Suprapubic skin (tissue), 4 donors: ENCODE data around the gene ACSL5.

Experiments
- CTCF ChIP-seq, 2 donors: fragments of 200-600 bp in 1 of 2; fragments of 450-650 bp in 1 of 2; sonication (generic) in 1 of 2; IDR thresholded peaks; one replicate each; pipeline ENCODE4 v1.5.1; 2016 to 2019; ENCODE audit warnings: antibody characterized with exemption in 2 of 2, mild to moderate bottlenecking in 1 of 2, moderate library complexity in 1 of 2
- EP300 ChIP-seq: sonication (generic); formaldehyde crosslinking; IDR thresholded peaks from one replicate; pipeline ENCODE4 v1.6.1; 2017; ENCODE audit warnings: antibody characterized with exemption
- POLR2A ChIP-seq, 2 donors: fragments of 450-650 bp; IDR thresholded peaks; one replicate each; pipeline ENCODE4 v1.6.1; 2017; ENCODE audit warnings: antibody characterized with exemption in 2 of 2, mild to moderate bottlenecking in 2 of 2, moderate library complexity in 2 of 2
- POLR2AphosphoS5 ChIP-seq, 3 donors: sonication (generic); formaldehyde crosslinking; IDR thresholded peaks; one replicate each; pipeline ENCODE4 v1.6.1; 2017; ENCODE audit warnings: antibody characterized with exemption in 3 of 3

- TF ChIP-seq CTCF (IDR thresholded peaks at IDR 0.05) (no peak), POLR2AphosphoS5 (IDR thresholded peaks at IDR 0.05) (no peak), POLR2A (IDR thresholded peaks at IDR 0.05) (no peak), EP300 (no peak)
These were observed 9.4 kb downstream of the ACSL5 start for GRCh38 chr10:112383325-112383724.
